Right renal cortex interstitium (tissue), 3 donors: ENCODE measurements around the gene ART3. TPM values are rescaled to one million over a fixed set of nuclear protein-coding genes. Genes with fewer than 3 reads are reported as not detected.
A peak's percentile ranks its signal among the peaks of the same experiment; 100 is the strongest.
"Not testable (repeated sequence)": the region's sequence is repeated elsewhere in the genome, so short reads cannot be mapped to it uniquely, and the experiment has no call there.

Experiments
- DNase-seq, 3 donors: peaks; one replicate each; pipeline ENCODE4 v3.0.0-alpha.2; 2013; ENCODE audit warnings: low read depth in 3 of 3, low spot score in 2 of 3
- polyA plus RNA-seq, 3 donors: library from polyadenylated mRNA; unstranded; fragments of 120-200 nt; gene quantifications; one replicate each; pipeline ENCODE4 v1.2.1, GENCODE V29; 2013; ENCODE audit not compliant: insufficient read length in 3 of 3

The ART3 gene, protein sequence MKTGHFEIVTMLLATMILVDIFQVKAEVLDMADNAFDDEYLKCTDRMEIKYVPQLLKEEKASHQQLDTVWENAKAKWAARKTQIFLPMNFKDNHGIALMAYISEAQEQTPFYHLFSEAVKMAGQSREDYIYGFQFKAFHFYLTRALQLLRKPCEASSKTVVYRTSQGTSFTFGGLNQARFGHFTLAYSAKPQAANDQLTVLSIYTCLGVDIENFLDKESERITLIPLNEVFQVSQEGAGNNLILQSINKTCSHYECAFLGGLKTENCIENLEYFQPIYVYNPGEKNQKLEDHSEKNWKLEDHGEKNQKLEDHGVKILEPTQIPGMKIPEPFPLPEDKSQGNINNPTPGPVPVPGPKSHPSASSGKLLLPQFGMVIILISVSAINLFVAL
- polyA plus RNA-seq = under 1 TPM; 0.28 to 0.60 (median 0.40) TPM

DNA sequence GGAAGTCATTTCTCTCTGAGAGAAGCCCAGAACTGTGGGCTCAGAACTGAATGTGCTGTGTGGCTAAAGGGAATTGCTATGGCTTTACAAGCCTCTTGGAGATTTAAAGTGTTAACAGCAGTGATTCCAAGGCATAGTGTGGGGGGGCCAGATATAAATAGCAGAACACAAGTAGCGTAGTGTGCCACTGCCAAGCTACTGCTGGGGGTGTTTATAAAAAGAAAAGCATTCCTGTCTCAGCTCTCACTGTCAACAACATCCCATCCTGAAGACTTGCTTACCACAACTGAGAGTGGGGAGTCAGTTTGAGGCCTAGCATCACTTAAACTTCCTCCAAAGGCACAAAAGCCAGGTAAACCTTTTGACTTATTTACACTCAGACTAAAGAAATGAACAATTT lies at the start of gene ART3:
ART3 (plus strand) TSS at position 242 of the 400 bp plus-strand sequence. CDS start 1,181 bp downstream, outside the sequence.
- DNase-seq = no peak

DNA sequence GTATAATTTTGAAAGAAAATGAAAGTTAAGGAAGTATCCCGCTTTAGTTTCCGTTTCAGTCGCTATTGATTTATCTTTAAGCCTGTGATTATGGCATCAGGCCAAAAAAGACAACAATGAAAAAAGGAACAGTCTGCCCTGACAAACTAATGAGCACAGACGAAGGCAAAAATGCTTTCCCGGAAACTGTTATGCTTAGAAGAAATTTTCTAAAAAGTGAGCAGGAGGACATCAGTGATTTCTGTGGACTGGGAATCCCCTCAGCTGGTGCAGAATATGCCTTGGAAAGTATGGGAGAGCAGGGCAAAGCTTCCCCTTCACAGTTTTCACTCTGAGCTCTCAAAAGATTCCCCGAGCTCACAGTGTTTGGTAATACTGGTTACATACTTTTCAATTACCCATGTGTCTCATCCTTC lies 46.2 kb upstream of the ART3 start:
- DNase-seq = peak in 1 of 3 donors; percentile 10

DNA sequence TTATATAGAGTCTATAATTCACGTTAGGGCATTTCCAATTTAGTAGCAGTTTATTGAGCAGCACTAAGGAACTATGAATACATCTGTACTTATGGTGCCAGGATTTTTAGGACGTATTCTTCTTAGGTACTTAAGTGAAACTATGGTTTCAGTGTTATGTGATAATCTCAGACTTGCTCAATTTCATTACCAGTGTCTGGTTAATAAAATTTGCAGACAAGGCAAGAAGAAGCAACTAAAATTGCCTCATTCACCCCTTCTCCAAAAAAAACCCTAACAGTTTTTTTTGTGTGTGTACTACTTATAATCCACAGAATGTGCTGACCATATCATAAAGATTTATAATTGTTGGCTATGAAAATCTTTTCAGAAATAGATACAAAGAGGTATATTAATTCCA lies 45.2 kb upstream of the ART3 start:
- DNase-seq = no peak

DNA sequence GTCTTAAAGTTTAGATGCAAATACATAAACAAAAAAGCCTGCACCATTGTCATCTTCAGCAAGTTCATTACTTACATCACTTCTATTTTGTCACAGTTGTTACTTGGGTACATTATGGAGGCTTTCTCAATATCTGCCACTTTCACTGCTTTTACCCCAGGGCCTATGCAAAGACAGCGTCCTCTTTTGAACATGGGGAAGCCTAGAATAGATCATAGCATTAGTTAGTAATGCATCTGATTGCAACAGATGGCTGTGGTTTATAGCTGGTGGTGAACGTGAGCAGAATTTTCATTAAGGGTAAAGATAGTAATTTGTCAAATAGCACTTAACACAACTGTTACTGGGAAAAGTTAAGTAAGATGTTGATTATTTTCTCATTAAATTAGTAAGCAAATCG lies 39.4 kb upstream of the ART3 start:
- DNase-seq = no peak

DNA sequence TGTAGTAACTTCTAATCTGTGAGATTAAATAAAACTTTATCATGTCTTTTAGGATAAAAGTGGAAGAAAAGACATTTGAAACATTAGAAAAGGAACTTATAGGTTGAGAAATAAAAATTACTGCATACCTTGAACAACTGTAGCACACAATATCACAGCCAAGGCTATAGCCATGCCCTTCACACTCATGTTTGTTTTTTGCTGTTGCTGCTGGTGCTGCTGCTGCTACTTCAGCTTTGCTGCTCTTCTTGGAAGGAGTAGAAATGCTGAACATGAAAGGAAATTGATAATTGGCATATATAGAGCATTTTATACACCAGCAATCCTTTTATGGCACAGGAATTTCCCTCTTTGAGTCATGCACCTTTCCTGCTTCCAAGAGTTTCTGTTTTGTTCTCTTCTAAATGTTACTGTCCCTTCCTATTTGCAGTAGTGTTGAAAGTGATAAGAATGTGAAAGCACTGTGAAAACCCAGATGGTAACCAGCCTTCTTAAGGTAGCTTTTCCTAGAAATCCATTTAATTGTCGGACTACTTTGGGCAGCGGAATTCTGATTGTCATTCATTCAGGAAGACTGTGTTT lies 38.6 kb upstream of the ART3 start, which contains the start of gene CXCL11:
CXCL11 (minus strand) TSS at position 272 of the 582 bp plus-strand sequence; CDS start at position 189, 83 bp downstream.
- no peak for DNase-seq

DNA sequence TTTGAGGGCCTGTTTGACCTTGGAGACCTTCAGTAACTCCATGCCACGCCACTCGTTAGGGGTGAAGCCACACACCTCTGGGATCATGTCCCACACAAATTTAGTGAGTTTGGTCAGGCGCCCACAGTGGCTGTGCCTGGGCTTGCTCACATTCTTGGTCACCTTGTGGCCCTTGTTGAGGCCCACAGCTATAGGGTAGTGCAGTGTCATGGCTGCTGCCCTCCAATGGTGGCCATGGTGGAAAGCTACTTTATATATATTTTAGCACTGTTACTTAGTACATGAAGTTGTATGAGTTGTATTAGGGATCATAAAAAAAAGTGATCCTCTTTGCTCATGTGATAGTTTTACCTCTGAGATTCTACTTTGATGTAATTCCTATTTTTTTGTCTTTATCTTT lies 37.7 kb upstream of the ART3 start:
- no peak for DNase-seq

DNA sequence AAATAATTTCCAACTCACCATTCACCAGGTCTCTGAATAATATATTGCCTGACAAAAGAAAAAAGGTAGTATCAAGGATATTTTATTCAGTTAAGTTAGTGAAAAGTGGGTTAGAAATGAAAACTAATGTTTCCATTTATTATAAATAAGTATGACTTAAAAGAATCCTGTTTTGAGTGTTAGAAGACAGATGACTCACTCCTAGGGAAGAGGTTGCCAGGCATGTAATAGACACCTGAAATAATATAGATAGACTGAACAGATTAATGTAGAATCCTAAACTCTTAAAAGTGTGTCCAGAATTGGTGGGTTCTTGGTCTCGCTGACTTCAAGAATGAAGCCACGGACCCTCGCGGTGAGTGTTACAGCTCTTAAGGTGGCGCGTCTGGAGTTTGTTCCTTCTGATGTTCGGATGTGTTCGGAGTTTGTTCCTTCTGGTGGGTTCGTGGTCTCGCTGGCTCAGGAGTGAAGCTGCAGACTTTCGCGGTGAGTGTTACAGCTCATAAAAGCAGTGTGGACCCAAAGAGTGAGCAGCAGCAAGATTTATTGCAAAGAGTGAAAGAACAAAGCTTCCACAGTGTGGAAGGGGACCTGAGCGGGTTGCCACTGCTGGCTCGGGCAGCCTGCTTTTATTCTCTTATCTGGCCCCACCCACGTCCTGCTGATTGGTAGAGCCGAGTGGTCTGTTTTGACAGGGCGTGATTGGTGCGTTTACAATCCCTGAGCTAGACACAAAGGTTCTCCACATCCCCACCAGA lies 32.1 kb upstream of the ART3 start:
- DNase-seq = not testable (repeated sequence)

DNA sequence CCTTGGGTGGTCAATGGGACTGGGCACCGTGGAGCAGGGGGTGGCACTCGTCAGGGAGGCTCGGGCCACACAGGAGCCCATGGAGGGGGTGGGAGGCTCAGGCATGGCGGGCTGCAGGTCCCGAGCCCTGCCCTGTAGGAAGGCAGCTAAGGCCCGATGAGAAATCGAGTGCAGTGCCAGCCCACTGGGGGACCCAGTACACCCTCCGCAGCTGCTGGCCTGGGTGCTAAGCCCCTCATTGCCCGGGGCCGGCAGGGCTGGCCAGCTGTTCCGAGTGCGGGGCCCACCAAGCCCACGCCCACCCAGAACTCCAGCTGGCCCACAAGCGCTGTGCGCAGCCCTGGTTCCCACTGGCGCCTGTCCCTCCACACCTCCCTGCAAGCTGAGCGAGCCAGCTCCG lies 31.2 kb upstream of the ART3 start:
- DNase-seq = not testable (repeated sequence)

DNA sequence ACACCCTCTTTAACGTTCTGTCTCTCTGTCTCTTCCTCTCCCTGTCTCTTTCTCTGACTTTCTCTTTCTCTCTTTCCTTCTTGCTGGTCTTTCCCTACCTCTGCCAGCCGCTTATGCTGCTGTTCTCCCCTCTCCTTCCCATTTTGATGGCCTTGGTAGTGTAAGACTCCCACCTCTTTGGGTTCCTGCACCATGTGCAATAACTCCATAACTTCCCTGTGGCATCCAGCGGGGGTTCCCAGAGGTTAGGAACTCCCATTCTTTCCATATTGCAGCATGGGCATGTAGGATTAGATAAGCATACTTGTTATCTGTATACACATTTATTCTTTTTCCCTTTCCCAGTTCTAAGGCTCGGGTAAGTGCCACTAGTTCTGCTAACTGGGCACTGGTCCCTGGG lies 29.8 kb upstream of the ART3 start:
- not testable (repeated sequence) for DNase-seq

DNA sequence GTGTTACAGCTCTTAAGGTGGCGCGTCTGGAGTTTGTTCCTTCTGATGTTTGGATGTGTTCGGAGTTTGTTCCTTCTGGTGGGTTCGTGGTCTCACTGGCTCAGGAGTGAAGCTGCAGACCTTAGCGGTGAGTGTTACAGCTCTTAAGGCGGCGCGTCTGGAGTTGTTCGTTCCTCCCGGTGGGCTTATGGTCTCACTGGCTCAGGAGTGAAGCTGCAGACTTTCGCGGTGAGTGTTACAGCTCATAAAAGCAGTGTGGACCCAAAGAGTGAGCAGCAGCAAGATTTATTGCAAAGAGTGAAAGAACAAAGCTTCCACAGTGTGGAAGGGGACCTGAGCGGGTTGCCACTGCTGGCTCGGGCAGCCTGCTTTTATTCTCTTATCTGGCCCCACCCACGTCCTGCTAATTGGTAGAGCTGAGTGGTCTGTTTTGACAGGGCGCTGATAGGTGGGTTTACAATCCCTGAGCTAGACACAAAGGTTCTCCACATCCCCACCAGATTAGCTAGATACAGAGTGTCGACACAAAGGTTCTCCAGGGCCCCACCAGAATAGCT lies 24.6 kb upstream of the ART3 start:
- DNase-seq = not testable (repeated sequence)

DNA sequence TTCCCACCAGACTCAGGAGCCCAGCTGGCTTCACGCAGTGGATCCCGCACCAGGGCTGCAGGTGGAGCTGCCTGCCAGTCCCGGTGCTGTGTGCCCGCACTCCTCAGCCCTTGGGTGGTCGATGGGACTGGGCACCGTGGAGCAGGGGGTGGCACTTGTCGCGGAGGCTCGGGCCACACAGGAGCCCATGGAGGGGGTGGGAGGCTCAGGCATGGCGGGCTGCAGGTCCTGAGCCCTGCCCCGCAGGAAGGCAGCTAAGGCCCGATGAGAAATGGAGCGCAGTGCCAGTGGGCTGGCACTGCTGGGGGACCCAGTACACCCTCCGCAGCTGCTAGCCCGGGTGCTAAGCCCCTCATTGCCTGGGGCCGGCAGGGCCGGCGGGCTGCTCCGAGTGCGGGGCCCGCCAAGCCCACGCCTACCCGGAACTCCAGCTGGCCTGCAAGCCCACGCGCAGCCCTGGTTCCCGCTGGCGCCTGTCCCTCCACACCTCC lies 23.9 kb upstream of the ART3 start:
- not testable (repeated sequence) for DNase-seq

DNA sequence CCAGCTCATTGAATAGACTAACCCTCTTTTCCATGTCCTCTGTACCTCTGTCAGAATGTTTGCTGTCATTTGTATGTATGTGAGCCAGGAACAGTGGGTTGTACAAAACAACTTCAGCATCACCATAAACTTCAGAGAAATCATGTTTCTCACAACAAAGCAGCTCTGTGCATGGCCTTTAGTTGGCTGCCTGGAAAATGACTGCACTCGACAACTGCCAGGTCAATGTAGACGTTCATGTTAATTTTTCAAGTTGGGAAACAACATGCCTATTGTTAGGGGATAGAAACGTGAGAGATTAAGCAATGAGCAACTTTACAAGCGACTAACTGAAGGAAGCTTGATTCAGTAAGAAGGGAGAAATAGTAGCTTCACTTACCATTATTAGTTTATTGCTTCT lies 20.8 kb upstream of the ART3 start:
- no peak for DNase-seq

DNA sequence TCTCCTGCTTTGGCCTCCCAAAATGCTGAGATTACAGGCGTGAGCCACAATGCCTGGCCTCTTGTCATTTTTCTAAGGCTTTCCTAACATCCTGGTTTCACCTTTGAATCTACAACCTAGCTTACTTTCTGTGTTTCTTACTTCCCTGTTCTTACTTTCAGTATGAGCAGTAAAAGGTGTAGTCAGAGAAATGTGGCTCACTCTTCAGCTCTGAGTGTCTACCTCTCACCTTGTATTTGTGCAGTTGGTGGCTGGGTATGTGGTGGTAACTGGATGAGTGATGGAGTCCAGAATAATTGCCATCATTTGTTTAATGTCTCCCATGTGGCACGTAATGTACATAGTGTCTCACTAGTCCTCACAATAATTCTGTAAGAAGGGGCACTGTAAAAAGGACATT lies 19.5 kb upstream of the ART3 start:
- DNase-seq = no peak

DNA sequence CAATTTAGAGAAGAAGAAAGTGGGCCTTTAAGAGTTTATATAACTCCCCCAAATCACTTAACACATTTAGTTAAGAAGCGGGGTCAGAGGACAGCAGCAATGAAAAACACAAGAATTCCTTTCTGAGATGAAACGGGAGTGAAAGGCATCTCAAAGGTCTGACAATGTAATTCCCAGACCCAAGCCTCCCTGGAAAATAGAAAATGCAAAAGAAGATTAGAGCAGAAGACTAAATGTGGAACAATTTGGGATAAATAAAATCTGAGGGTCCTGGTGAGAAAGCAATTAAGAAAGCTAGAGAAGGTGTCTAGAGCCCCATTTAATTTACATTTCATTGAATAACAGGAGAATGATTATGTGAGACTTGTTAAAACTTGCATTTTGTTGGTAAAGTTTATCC lies 19.1 kb upstream of the ART3 start:
- no peak for DNase-seq

DNA sequence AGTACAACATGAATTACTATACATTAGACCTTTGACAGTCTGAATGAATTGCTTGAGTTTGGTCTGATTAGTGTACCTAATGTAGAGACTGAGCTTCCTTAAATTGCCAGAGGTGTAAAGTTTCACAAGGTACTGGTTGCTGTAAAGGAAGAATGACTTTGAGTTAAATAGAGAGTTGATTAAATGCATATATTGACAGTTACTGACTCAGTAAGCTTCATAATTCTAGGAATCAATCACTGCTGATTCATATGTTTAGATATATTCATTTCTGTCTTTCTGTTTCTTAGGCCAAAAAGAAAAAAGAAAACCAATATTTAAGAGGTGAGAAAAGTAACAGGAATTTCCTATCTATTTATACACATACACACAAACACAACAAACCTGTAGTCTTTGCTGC lies 16.2 kb upstream of the ART3 start:
- no peak for DNase-seq

DNA sequence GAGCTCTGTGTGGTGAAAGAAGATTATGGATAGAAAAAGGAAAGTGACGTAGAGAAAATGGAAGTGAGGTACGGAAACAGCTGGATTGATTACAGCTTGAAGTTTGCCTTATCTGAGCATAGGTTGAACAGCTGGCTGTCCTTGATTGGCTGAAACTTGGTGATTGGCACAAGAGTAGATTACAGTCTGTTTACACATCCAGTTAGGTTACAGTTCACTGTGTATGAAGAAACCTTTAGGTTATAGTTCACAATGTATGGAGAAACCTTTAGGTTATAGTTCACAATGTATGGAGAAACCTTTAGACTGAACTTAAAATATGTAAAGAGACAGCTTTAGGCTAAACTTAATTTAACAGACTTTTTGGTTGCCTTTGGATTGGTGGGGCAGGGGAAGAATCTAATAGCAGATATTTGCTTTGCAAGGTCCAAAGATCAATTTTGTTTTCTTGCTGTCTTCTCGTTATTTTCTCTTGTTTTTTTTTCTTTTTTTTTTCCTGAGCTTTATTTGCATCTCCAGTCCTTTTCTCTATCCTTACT lies 15.6 kb upstream of the ART3 start:
- DNase-seq = no peak

DNA sequence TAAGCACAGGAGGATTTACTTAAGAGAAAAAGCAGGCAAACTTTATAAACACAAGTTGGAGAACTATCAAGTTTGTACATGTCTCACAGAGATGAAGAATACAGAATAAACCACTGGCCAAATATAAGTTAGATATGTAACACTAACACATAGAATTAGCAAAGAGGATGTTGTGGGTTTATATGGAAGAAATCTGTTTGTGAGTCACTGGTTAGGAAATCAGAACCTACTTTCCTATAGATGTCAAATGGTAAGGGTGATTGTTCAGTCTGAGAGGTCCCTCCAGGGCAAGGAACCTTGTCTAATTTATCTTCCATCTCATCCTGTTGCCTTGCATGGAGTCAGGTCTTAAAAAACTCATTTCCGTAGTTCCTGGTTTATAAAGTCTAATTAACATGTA lies 14.8 kb upstream of the ART3 start:
- no peak for DNase-seq

DNA sequence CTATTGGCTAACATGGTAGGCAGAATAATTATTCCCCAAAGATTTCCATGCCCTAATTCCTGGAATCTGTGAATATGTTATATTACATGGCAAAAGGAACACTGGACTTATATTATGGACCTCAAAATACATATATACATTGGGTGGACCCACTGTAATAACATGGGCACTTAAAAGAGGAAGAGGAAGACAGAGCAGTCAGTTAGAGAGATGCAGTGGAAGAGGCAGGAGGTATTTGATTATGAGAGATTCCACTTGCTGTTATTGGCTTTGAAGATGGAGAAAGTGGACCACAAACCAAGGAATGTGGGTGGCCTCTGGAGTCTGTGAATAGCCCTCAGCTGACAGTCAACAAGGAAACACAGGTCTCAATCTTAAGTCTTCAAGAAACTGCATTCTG lies 14.0 kb upstream of the ART3 start:
- DNase-seq = no peak

DNA sequence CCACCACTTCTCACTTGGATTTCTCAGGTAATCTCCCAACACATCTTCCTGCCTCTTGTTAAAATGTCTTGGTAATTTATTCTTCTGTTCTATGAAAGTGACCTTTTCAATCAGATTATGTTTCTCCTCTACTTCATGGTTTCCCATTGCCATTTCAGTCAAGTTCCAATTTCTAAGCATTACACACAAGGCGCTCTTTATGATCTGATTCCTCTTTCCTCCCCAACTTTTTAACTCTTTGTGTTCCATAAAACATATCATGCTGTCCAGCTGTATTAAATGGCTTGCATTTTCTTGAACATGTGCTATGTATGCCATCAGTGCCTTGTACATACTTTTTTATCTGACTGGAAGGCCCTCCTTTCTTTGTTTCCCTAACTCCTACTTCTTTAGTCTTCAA lies 13.1 kb upstream of the ART3 start:
- no peak for DNase-seq

DNA sequence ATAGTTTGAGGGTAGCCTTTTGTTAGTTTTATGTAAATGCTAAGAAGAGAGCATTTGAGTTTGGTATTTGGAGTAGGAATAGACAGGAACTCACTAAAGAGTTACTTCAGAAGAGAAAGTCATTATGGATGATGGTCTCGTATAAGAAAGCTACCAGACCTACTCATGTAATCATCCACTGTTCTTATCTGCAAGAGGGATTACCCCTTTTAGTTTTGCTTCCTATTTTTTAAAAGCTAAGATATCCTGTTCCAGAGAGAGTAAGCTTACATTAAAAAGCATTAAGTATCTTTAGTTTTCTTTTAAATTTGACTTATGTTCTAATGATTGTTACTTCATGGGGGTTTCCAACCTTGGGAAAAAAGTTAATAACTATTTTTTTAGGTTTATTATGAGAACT lies 12.5 kb upstream of the ART3 start:
- DNase-seq = no peak

DNA sequence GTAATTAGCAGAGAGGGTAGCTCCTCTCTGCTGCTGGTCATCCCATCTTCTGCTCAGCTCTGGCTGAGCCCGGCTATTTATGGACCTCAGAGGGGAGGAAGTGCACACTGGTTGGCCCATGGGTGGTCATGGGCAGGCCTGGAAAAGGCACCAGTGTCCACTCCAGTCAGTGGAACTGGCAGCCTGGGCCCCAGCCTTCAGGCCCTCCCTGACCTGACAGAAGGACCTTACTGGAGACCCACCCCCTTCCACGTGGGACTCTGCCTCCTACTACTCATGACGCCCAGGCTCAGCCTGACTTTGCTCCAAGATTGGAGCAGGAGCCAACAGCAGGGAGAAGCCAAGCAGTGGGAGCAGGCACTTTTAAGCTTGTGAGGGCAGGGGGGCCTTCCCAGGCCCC lies 8.0 kb upstream of the ART3 start:
- no peak for DNase-seq
